HCT116 (cell line): ENCODE measurements around the gene FERMT1.

Source experiments
- EZH2 ChIP-seq: fragments of 200-600 bp; sonication (generic); IDR thresholded peaks from 2 replicates; pipeline ENCODE4 v1.6.1; 2017; ENCODE audit warnings: antibody characterized with exemption, mixed run types
- EZH2phosphoT487 ChIP-seq: fragments of 200-600 bp; IDR thresholded peaks from 2 replicates; pipeline ENCODE4 v1.6.1; 2018; ENCODE audit warnings: antibody characterized with exemption, borderline replicate concordance
- JUND ChIP-seq: IDR thresholded peaks from 2 replicates; pipeline ENCODE4 v1.6.1; 2012
- POLR2A ChIP-seq: IDR thresholded peaks from 2 replicates; pipeline ENCODE4 v1.7.0; 2011; ENCODE audit warnings: borderline replicate concordance; ENCODE audit not compliant: insufficient read depth, insufficient read length; ENCODE audit errors: extremely low read depth
- POLR2AphosphoS5 ChIP-seq: IDR thresholded peaks from 2 replicates; pipeline ENCODE4 v1.6.1; 2011; ENCODE audit warnings: mild to moderate bottlenecking, low read depth, low read length, moderate library complexity
- RAD21 ChIP-seq: IDR thresholded peaks from 2 replicates; pipeline ENCODE4 v1.6.1; 2012; ENCODE audit warnings: low read depth, mild to moderate bottlenecking
- REST ChIP-seq: IDR thresholded peaks from 2 replicates; pipeline ENCODE4 v1.6.1; 2012; ENCODE audit warnings: low read depth
- SIN3A ChIP-seq: IDR thresholded peaks from 2 replicates; pipeline ENCODE4 v1.6.1; 2012; ENCODE audit warnings: low read depth
- TCF7L2 ChIP-seq: IDR thresholded peaks from 2 replicates; pipeline ENCODE4 v1.7.0; 2011; ENCODE audit warnings: borderline replicate concordance, inconsistent platforms; ENCODE audit not compliant: insufficient read depth, insufficient read length; ENCODE audit errors: extremely low read depth
- YY1 ChIP-seq: IDR thresholded peaks from 2 replicates; pipeline ENCODE4 v1.6.1; 2011; ENCODE audit warnings: low read length, low read depth, moderate library complexity, mild to moderate bottlenecking; ENCODE audit not compliant: insufficient replicate concordance; ENCODE audit errors: extremely low read depth
- ZFX ChIP-seq: fragments of 450-650 bp; IDR thresholded peaks from 2 replicates; pipeline ENCODE4 v1.6.1; 2017
- TF ChIP-seq, protein P1 (sequence below), 3 experiments: fragments of 200-600 bp in 1 of 3; sonication (generic) in 1 of 3; IDR thresholded peaks in 2 of 3; conservative IDR thresholded peaks in 1 of 3; 2 replicates each; pipeline ENCODE4 v1.5.1; 2012 to 2017; ENCODE audit warnings: low read depth in 2 of 3, low read length in 2 of 3, antibody characterized with exemption in 1 of 3, borderline replicate concordance in 1 of 3, control low read depth in 1 of 3, mild to moderate bottlenecking in 1 of 3, mixed read lengths in 1 of 3, mixed run types in 1 of 3, moderate library complexity in 1 of 3; ENCODE audit not compliant: insufficient read depth in 1 of 3

GRCh38 chr20:6039766-6040165 is 83.1 kb downstream of the FERMT1 start:
- TF ChIP-seq POLR2A (no peak), POLR2AphosphoS5 (no peak), SIN3A (no peak), JUND (no peak), ZFX (no peak), YY1 (no peak), RAD21 (no peak), EZH2 (no peak), TCF7L2 (no peak), REST (no peak), EZH2phosphoT487 (no peak)
- TF ChIP-seq, protein P1, sequence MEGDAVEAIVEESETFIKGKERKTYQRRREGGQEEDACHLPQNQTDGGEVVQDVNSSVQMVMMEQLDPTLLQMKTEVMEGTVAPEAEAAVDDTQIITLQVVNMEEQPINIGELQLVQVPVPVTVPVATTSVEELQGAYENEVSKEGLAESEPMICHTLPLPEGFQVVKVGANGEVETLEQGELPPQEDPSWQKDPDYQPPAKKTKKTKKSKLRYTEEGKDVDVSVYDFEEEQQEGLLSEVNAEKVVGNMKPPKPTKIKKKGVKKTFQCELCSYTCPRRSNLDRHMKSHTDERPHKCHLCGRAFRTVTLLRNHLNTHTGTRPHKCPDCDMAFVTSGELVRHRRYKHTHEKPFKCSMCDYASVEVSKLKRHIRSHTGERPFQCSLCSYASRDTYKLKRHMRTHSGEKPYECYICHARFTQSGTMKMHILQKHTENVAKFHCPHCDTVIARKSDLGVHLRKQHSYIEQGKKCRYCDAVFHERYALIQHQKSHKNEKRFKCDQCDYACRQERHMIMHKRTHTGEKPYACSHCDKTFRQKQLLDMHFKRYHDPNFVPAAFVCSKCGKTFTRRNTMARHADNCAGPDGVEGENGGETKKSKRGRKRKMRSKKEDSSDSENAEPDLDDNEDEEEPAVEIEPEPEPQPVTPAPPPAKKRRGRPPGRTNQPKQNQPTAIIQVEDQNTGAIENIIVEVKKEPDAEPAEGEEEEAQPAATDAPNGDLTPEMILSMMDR (IDR thresholded peaks at IDR 0.05 in 2 of 3, conservative IDR thresholded peaks at IDR 0.05 in 1 of 3; ENCODE audit: borderline replicate concordance in 1 of 3, insufficient read depth in 1 of 3, low read depth in 2 of 3, low read length in 2 of 3) = no peak
